Measurements from ENCODE around the gene SLC37A2. TPM values are rescaled to one million over a fixed set of nuclear protein-coding genes. Genes with fewer than 3 reads are reported as not detected.

Gene SLC37A2
- polyA plus RNA-seq, result not detected in 2 replicates

DNA sequence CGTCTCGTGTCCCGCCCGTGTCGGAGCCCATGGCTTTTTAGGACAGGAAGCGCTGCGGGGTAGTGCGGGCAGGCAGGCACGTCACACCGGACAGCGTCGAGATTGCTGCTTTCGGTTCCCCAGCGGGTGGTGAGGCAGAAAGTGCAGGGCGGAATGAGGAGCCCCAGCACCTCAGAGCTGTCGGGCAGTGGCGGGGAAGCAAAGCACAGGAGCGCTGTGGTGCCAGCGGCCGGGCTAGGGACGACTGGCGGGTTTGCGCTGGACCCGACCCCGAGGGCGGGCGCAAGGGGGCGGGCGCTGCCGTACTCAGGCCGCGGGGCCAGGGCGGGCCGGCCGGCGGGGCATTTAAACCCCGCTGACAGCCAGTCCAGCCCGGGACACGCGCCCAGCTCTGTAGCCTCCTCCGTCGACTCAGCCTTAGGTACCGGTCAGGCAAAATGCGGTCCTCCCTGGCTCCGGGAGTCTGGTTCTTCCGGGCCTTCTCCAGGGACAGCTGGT, at the start of gene SLC37A2:
Gene SLC37A2, plus strand, starts transcription at position 375 of the 498 bp plus-strand sequence. Its CDS starts 63 bp downstream, at position 438.

GRCh38 chr11:125111343-125112207, 48.5 kb downstream of the SLC37A2 start, which contains the start of gene TMEM218:
Gene TMEM218, minus strand, starts transcription at chr11:125111626. Its CDS starts 9,385 bp downstream, at chr11:125102241.

Other genes with a start within 250 kb of the SLC37A2 start
- 0.97 and 1.2 TPM in 2 replicates for gene ROBO3, start 197.9 kb upstream of the SLC37A2 start, polyA plus RNA-seq
- gene ROBO4, start 165.4 kb upstream of the SLC37A2 start, polyA plus RNA-seq, result not detected in 2 replicates
- gene HEPN1, start 144.1 kb upstream of the SLC37A2 start, polyA plus RNA-seq, result 2.5 TPM in 1 of 2 replicates, not detected in the other
- 9.0 and 13.6 TPM in 2 replicates for gene HEPACAM, start 127.3 kb upstream of the SLC37A2 start, polyA plus RNA-seq
- gene CCDC15, start 109.1 kb upstream of the SLC37A2 start, polyA plus RNA-seq, result 0.10 and 1.0 TPM in 2 replicates
- gene TMEM218, start 48.3 kb downstream of the SLC37A2 start, polyA plus RNA-seq, result 11.5 and 11.7 TPM in 2 replicates
- gene PKNOX2, start 101.4 kb downstream of the SLC37A2 start, polyA plus RNA-seq, result 0.36 and 2.1 TPM in 2 replicates